H1 (cell line): ENCODE data around the gene MMS19. TPM values are rescaled to one million over a fixed set of nuclear protein-coding genes. Genes with fewer than 3 reads are reported as not detected.

Experiments used
- ASH2L ChIP-seq: fragments of 200-600, 300-600 bp; sonication (generic); IDR thresholded peaks from one replicate; pipeline ENCODE4 v1.7.1; 2017; ENCODE audit warnings: low read length
- BACH1 ChIP-seq: IDR thresholded peaks from 2 replicates; pipeline ENCODE4 v1.6.1; 2012; ENCODE audit warnings: low read length, improper control_type of control experiment
- BRCA1 ChIP-seq: IDR thresholded peaks from 2 replicates; pipeline ENCODE4 v1.6.1; 2012; ENCODE audit warnings: low read depth, low read length, improper control_type of control experiment
- CBX8 ChIP-seq: fragments of 300-800, 300-1000 bp; sonication (generic); IDR thresholded peaks from 2 replicates; pipeline ENCODE4 v1.7.1; 2016; ENCODE audit warnings: low read depth, low read length, borderline replicate concordance
- CTBP2 ChIP-seq: IDR thresholded peaks from 2 replicates; pipeline ENCODE4 v1.7.0; 2011; ENCODE audit warnings: borderline replicate concordance, mild to moderate bottlenecking, moderate library complexity, mixed read lengths, low read length; ENCODE audit not compliant: insufficient read depth, insufficient read length
- FOSL1 ChIP-seq: IDR thresholded peaks from 2 replicates; pipeline ENCODE4 v1.6.1; 2011; ENCODE audit warnings: mild to moderate bottlenecking, low read depth, low read length, moderate library complexity; ENCODE audit not compliant: insufficient read depth
- GTF2F1 ChIP-seq: IDR thresholded peaks from 2 replicates; pipeline ENCODE4 v1.6.1; 2012; ENCODE audit warnings: low read depth, low read length, improper control_type of control experiment, borderline replicate concordance
- JUN ChIP-seq: IDR thresholded peaks from 2 replicates; pipeline ENCODE4 v1.6.1; 2011; ENCODE audit warnings: low read depth, mild to moderate bottlenecking, improper control_type of control experiment, low read length
- KDM4A ChIP-seq: IDR thresholded peaks from one replicate; pipeline ENCODE4 v1.7.1; 2012; ENCODE audit warnings: low read depth, mild to moderate bottlenecking, moderate library complexity, low read length, inconsistent platforms; ENCODE audit not compliant: severe bottlenecking
- KDM5A ChIP-seq: fragments of 200-600 bp; IDR thresholded peaks from 2 replicates; pipeline ENCODE4 v1.7.1; 2012; ENCODE audit warnings: mild to moderate bottlenecking, low read length, inconsistent platforms, mixed read lengths
- POLR2A ChIP-seq, 2 experiments: IDR thresholded peaks; 1 replicate in 1 of 2; 2 replicates in 1 of 2; pipeline ENCODE4 v1.6.1; 2011; ENCODE audit warnings: low read depth in 2 of 2, low read length in 2 of 2, mild to moderate bottlenecking in 2 of 2; ENCODE audit errors: control extremely low read depth in 1 of 2
- POLR2AphosphoS5 ChIP-seq: IDR thresholded peaks from 2 replicates; pipeline ENCODE4 v1.6.1; 2011; ENCODE audit warnings: low read depth, low read length
- RAD21 ChIP-seq, 2 experiments: IDR thresholded peaks in 1 of 2; conservative IDR thresholded peaks in 1 of 2; 2 replicates each; pipeline ENCODE4 v1.6.1; 2011; ENCODE audit warnings: low read depth in 2 of 2, low read length in 2 of 2, improper control_type of control experiment in 1 of 2, inconsistent platforms in 1 of 2, mild to moderate bottlenecking in 1 of 2, moderate library complexity in 1 of 2
- RXRA ChIP-seq: IDR thresholded peaks from 2 replicates; pipeline ENCODE4 v1.6.1; 2011; ENCODE audit warnings: low read depth, mild to moderate bottlenecking, low read length, moderate library complexity; ENCODE audit not compliant: insufficient read depth
- SIN3A ChIP-seq, 2 experiments: IDR thresholded peaks in 1 of 2; conservative IDR thresholded peaks in 1 of 2; 2 replicates each; pipeline ENCODE4 v1.6.1; 2011 to 2012; ENCODE audit warnings: low read length in 2 of 2, improper control_type of control experiment in 1 of 2, low read depth in 1 of 2, mild to moderate bottlenecking in 1 of 2
- SRF ChIP-seq: IDR thresholded peaks from 2 replicates; pipeline ENCODE4 v1.6.1; 2011; ENCODE audit warnings: mild to moderate bottlenecking, low read depth, low read length, moderate library complexity
- TAF7 ChIP-seq: optimal IDR thresholded peaks from 2 replicates; pipeline ENCODE3; 2011; ENCODE audit warnings: low read depth, mild to moderate bottlenecking, inconsistent platforms, low read length, moderate library complexity, borderline replicate concordance
- TBP ChIP-seq: IDR thresholded peaks from 2 replicates; pipeline ENCODE4 v1.6.1; 2011; ENCODE audit warnings: low read depth, low read length, improper control_type of control experiment
- polyA plus RNA-seq, 7 experiments: library from polyadenylated mRNA; depleted of rRNA in 3 of 7; stranded (reverse) in 5 of 7; unstranded in 2 of 7; fragments of >200 nt in 5 of 7; fragments of 200-250 nt in 2 of 7; gene quantifications; 1 replicate in 5 of 7; 2 replicates in 1 of 7; 4 replicates in 1 of 7; pipeline versions ENCODE4 v1.2.1 to v1.2.3, GENCODE V29; 2011 to 2013; ENCODE audit warnings: missing spikeins in 2 of 7, mixed read lengths in 2 of 7
- total RNA-seq: library from RNA; stranded (reverse); fragmentation: NEBNext Ultra II Directional; extraction: Animal tissue kit (Norgen Biotek cat#: 25700); gene quantifications from 2 replicates; pipeline ENCODE4 v1.2.1, GENCODE V29; 2021
- TF ChIP-seq, protein P1 (sequence below): IDR thresholded peaks from 2 replicates; pipeline ENCODE4 v1.6.1; 2012; ENCODE audit warnings: inconsistent platforms
- TF ChIP-seq, protein P2 (sequence below): IDR thresholded peaks from 2 replicates; pipeline ENCODE4 v1.6.1; 2011; ENCODE audit warnings: low read depth, mild to moderate bottlenecking, low read length; ENCODE audit not compliant: insufficient read depth
- TF ChIP-seq, protein P3 (sequence below), 3 experiments: IDR thresholded peaks; 1 replicate in 2 of 3; 2 replicates in 1 of 3; pipeline versions ENCODE4 v1.5.1 to v1.6.1; 2011; ENCODE audit warnings: low read length in 3 of 3, mild to moderate bottlenecking in 3 of 3, inconsistent platforms in 2 of 3, low read depth in 1 of 3, moderate library complexity in 1 of 3; ENCODE audit not compliant: insufficient read depth in 1 of 3; ENCODE audit errors: control extremely low read depth in 1 of 3

MMS19 gene
- total and polyA plus RNA-seq, 2 of the 8 experiments (the other 6 are each of a cell fraction or from before 2014, with no cell fraction given) = 130 to 221 TPM

DNA sequence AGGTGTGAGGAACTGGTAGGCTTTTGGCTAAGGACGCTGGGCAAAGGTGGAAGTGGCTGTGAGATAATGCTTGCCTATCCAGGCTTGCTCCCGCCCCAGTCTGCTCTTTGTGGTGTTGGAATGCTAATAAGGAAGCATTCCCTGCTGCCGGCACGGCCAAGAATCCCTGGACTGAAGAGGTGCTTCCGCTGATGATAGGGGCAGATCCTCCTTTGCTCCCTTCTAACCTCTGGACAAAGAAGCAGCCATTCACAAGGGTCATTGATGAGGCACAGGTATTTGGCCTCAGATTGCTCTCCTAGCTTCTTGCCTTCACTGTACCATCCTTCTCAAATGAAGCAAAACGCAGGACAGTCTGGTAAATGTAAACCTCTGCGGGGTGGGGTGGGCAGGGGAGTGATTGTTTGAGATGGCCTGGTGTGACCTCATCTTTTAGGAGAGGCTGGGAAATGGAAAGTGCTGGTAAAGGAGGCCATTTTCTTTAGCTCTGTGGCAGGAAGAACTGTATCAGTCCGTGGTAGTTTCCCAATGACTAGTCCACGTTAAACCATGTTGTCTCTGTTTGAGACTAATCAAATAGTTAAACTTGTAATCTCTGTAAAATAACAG, 70.5 kb downstream of the MMS19 start (continued):
- TF ChIP-seq SRF = no peak
- TF ChIP-seq KDM5A = no peak
- no peak for TF ChIP-seq RAD21 (IDR thresholded peaks at IDR 0.05 in 1 of 2, conservative IDR thresholded peaks at IDR 0.05 in 1 of 2; ENCODE audit: low read depth in 2 of 2, low read length in 2 of 2)
- TF ChIP-seq, protein P1, sequence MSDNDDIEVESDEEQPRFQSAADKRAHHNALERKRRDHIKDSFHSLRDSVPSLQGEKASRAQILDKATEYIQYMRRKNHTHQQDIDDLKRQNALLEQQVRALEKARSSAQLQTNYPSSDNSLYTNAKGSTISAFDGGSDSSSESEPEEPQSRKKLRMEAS = peak; percentile 35; the same call in 1 of the 2 replicates
- TF ChIP-seq GTF2F1 = peak; percentile 77; the same call in 1 of the 2 replicates
- TF ChIP-seq BRCA1 = no peak
- TF ChIP-seq, protein P2, sequence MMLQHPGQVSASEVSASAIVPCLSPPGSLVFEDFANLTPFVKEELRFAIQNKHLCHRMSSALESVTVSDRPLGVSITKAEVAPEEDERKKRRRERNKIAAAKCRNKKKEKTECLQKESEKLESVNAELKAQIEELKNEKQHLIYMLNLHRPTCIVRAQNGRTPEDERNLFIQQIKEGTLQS = no peak
- no peak for TF ChIP-seq JUN
- no peak for TF ChIP-seq RXRA
- no peak for TF ChIP-seq FOSL1
- no peak for TF ChIP-seq TAF7
- TF ChIP-seq, protein P3, sequence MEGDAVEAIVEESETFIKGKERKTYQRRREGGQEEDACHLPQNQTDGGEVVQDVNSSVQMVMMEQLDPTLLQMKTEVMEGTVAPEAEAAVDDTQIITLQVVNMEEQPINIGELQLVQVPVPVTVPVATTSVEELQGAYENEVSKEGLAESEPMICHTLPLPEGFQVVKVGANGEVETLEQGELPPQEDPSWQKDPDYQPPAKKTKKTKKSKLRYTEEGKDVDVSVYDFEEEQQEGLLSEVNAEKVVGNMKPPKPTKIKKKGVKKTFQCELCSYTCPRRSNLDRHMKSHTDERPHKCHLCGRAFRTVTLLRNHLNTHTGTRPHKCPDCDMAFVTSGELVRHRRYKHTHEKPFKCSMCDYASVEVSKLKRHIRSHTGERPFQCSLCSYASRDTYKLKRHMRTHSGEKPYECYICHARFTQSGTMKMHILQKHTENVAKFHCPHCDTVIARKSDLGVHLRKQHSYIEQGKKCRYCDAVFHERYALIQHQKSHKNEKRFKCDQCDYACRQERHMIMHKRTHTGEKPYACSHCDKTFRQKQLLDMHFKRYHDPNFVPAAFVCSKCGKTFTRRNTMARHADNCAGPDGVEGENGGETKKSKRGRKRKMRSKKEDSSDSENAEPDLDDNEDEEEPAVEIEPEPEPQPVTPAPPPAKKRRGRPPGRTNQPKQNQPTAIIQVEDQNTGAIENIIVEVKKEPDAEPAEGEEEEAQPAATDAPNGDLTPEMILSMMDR (IDR thresholded peaks at IDR 0.05; ENCODE audit: control extremely low read depth in 1 of 3, insufficient read depth in 1 of 3, low read depth in 1 of 3, low read length in 3 of 3) = no peak
- TF ChIP-seq CBX8 = no peak
- TF ChIP-seq BACH1 = no peak
- TF ChIP-seq CTBP2 = no peak
- TF ChIP-seq POLR2AphosphoS5 = peak; percentile 89
- TF ChIP-seq KDM4A = no peak
- peak; percentile 67 for TF ChIP-seq TBP
- TF ChIP-seq POLR2A (IDR thresholded peaks at IDR 0.05; ENCODE audit: control extremely low read depth in 1 of 2, low read depth in 2 of 2, low read length in 2 of 2) = peak; percentile 76 to 82
- TF ChIP-seq SIN3A (conservative IDR thresholded peaks at IDR 0.05 in 1 of 2, IDR thresholded peaks at IDR 0.05 in 1 of 2; ENCODE audit: low read depth in 1 of 2, low read length in 2 of 2) = 0 out of 4 replicates have a peak, but pooled peaks of 1 of the 2 experiments have one; percentile 64
- peak; percentile 4 for TF ChIP-seq ASH2L
